GM19468 (cell line): ENCODE data around the gene RSPH10B2.
"Not testable (repeated sequence)": the region's sequence is repeated elsewhere in the genome, so short reads cannot be mapped to it uniquely, and the experiment has no call there.

Experiments used
- ATAC-seq: cut with Tn5 transposase; IDR thresholded peaks from one replicate; pipeline ENCODE4 v1.9.1; 2021; ENCODE audit warnings: mild to moderate bottlenecking, moderate library complexity, moderate number of reproducible peaks; ENCODE audit not compliant: unreplicated experiment; ENCODE audit errors: extremely low read depth

Gene RSPH10B2

GRCh38 chr7:6753964-6754363, at the start of gene RSPH10B2:
Gene RSPH10B2 (plus strand): TSS chr7:6754103. CDS start chr7:6757678, 3,575 bp downstream.
- not testable (repeated sequence) for ATAC-seq

- no peak for ATAC-seq
These were observed 47.8 kb upstream of the RSPH10B2 start for GRCh38 chr7:6705959-6706665.

- peak; percentile 96 for ATAC-seq
These were observed 47.1 kb upstream of the RSPH10B2 start, which contains the start of gene ZNF12 for GRCh38 chr7:6706666-6707407. Gene ZNF12 (minus strand): TSS chr7:6706947. CDS start chr7:6705173, 1,774 bp downstream.

- ATAC-seq, result no peak
These were observed 45.6 kb upstream of the RSPH10B2 start for GRCh38 chr7:6708304-6708703.

- ATAC-seq, result no peak
These were observed 44.1 kb upstream of the RSPH10B2 start for GRCh38 chr7:6709808-6710207.

GRCh38 chr7:6714360-6714759, 39.5 kb upstream of the RSPH10B2 start:
- ATAC-seq, result no peak

GRCh38 chr7:6715898-6716297, 38.0 kb upstream of the RSPH10B2 start:
- not testable (repeated sequence) for ATAC-seq

GRCh38 chr7:6718124-6718523, 35.8 kb upstream of the RSPH10B2 start:
- ATAC-seq, result no peak

- ATAC-seq, result not testable (repeated sequence)
These were observed 29.6 kb upstream of the RSPH10B2 start for GRCh38 chr7:6724351-6724750.

GRCh38 chr7:6725003-6725402, 28.9 kb upstream of the RSPH10B2 start:
- peak; percentile 51 for ATAC-seq

- ATAC-seq, result not testable (repeated sequence)
These were observed 27.6 kb upstream of the RSPH10B2 start for GRCh38 chr7:6726341-6726740.

- no peak for ATAC-seq
These were observed 26.2 kb upstream of the RSPH10B2 start for GRCh38 chr7:6727663-6728062.

- not testable (repeated sequence) for ATAC-seq
These were observed 24.9 kb upstream of the RSPH10B2 start for GRCh38 chr7:6728893-6729491.

- peak; percentile 64 for ATAC-seq
These were observed 24.2 kb upstream of the RSPH10B2 start for GRCh38 chr7:6729492-6730342.

- ATAC-seq, result no peak
These were observed 23.6 kb upstream of the RSPH10B2 start for GRCh38 chr7:6730343-6730633.

- not testable (repeated sequence) for ATAC-seq
These were observed 15.5 kb upstream of the RSPH10B2 start for GRCh38 chr7:6738415-6738814.

- ATAC-seq, result not testable (repeated sequence)
These were observed 9.3 kb upstream of the RSPH10B2 start for GRCh38 chr7:6744410-6745100.

GRCh38 chr7:6749335-6749734, 4.6 kb upstream of the RSPH10B2 start:
- ATAC-seq, result not testable (repeated sequence)

GRCh38 chr7:6750173-6750572, 3.7 kb upstream of the RSPH10B2 start:
- not testable (repeated sequence) for ATAC-seq

- not testable (repeated sequence) for ATAC-seq
These were observed 7.3 kb downstream of the RSPH10B2 start for GRCh38 chr7:6761186-6761585.
